ENCODE measurements around the gene ZNF487. TPM values are rescaled to one million over a fixed set of nuclear protein-coding genes. Genes with fewer than 3 reads are reported as not detected.

ZNF487 gene
- total RNA-seq, 1 experiment from 2014 or later = 7.6 TPM

GRCh38 chr10:43407148-43407575 is 29.7 kb upstream of the ZNF487 start:
- H3K9me3 ChIP-seq (ENCODE audit: control insufficient read depth, insufficient read depth, low read depth, low read length) = no peaks in the 10 kb centered on the region
- ATAC-seq (peak; percentile 13; the same call in 1 of the 2 replicates), DNase-seq (ENCODE audit: low read depth, low spot score) (no peak)
- peak overlapping the region; percentile 93 for H3K27ac ChIP-seq (ENCODE audit: low read length)
- intact Hi-C loops (cut with micrococcal nuclease; ENCODE audit: unreplicated experiment) (no loop called here), in situ Hi-C loops (cut with HindIII; ENCODE audit: low pct_unique_long_range_greater_than_20kb, low sequenced_read_pairs) (no loop called here)
- TF ChIP-seq SIN3A (IDR thresholded peaks at IDR 0.05; ENCODE audit: borderline replicate concordance, insufficient read depth, low read depth, low read length) = no peak
- TF ChIP-seq, protein P1, sequence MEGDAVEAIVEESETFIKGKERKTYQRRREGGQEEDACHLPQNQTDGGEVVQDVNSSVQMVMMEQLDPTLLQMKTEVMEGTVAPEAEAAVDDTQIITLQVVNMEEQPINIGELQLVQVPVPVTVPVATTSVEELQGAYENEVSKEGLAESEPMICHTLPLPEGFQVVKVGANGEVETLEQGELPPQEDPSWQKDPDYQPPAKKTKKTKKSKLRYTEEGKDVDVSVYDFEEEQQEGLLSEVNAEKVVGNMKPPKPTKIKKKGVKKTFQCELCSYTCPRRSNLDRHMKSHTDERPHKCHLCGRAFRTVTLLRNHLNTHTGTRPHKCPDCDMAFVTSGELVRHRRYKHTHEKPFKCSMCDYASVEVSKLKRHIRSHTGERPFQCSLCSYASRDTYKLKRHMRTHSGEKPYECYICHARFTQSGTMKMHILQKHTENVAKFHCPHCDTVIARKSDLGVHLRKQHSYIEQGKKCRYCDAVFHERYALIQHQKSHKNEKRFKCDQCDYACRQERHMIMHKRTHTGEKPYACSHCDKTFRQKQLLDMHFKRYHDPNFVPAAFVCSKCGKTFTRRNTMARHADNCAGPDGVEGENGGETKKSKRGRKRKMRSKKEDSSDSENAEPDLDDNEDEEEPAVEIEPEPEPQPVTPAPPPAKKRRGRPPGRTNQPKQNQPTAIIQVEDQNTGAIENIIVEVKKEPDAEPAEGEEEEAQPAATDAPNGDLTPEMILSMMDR (IDR thresholded peaks at IDR 0.05) = no peak
- TF ChIP-seq, protein P2, sequence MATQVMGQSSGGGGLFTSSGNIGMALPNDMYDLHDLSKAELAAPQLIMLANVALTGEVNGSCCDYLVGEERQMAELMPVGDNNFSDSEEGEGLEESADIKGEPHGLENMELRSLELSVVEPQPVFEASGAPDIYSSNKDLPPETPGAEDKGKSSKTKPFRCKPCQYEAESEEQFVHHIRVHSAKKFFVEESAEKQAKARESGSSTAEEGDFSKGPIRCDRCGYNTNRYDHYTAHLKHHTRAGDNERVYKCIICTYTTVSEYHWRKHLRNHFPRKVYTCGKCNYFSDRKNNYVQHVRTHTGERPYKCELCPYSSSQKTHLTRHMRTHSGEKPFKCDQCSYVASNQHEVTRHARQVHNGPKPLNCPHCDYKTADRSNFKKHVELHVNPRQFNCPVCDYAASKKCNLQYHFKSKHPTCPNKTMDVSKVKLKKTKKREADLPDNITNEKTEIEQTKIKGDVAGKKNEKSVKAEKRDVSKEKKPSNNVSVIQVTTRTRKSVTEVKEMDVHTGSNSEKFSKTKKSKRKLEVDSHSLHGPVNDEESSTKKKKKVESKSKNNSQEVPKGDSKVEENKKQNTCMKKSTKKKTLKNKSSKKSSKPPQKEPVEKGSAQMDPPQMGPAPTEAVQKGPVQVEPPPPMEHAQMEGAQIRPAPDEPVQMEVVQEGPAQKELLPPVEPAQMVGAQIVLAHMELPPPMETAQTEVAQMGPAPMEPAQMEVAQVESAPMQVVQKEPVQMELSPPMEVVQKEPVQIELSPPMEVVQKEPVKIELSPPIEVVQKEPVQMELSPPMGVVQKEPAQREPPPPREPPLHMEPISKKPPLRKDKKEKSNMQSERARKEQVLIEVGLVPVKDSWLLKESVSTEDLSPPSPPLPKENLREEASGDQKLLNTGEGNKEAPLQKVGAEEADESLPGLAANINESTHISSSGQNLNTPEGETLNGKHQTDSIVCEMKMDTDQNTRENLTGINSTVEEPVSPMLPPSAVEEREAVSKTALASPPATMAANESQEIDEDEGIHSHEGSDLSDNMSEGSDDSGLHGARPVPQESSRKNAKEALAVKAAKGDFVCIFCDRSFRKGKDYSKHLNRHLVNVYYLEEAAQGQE (IDR thresholded peaks at IDR 0.05; ENCODE audit: insufficient read depth in 1 of 2, low read depth in 2 of 2, low read length in 1 of 2) = no peak; a peak in 1 of 4 replicates
- no peak for TF ChIP-seq POLR2AphosphoS5 (IDR thresholded peaks at IDR 0.05; ENCODE audit: low read depth, low read length)
- TF ChIP-seq TCF7L2 (IDR thresholded peaks at IDR 0.05; ENCODE audit: low read depth, low read length) = no peak
- peaks cover 9% of the 10 kb centered on the region for H3K36me3 ChIP-seq (ENCODE audit: control insufficient read depth, insufficient read depth, low read length)
- BruUV-seq (replicated peaks) = no TSS peak
- ChIA-PET CTCF (no interaction called here), POLR2A (interaction anchor here (0.5 to 1.4 kb wide), 6 partner anchors 10 to 204 kb away, joined by 3 to 10 read pairs (median 5); partner anchors contain the start of gene ZNF487)
- peak overlapping the region; percentile 68 to 96 for H3K4me3 ChIP-seq (ENCODE audit: low read depth in 2 of 2, low read length in 2 of 2)
- no peaks in the 10 kb centered on the region for H3K27me3 ChIP-seq (ENCODE audit: control insufficient read depth, insufficient read depth, low read length)
- peaks cover 26% of the 10 kb centered on the region for H3K4me1 ChIP-seq (ENCODE audit: control insufficient read depth, insufficient read depth, low read length)

DNA sequence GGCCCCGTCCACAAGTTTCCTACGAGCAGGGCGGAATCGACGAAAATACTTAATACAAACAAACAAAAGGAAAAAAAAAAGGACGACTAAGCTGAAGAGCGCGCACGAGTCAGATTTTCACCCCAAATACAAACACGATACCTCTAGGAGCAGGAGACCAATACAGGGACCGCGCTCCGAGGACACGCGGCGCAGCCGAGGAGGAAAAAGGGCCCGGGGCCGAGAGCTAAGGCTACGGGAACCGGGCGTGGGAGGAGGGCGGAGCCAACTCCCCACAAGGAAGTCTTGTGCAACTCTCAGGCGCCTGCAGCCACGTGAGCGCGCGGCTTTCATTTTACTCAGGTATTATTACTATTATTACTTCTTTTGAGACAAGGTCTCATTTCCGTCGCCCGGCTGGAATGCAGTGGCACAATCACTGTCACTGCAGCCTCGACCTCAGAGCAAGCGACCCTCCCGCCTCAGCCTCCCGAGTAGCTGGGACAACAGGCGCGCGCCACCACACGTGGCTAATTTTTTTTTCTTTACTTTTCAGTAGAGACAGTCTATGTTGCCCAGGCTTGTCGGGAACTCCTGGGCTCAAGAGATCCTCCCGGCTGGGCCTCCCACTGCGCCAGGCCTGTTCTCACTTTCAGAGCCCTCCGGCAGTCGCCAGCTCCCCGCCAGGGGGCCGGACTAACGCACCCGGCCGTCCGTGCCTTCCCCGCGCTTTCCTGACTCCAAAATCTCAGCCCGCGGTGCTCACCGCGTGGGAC is 29.2 kb upstream of the ZNF487 start:
- DNase-seq (ENCODE audit: low read depth, low spot score) (peak; percentile 57), ATAC-seq (peak; percentile 65)
- no peaks in the 10 kb centered on the region for H3K9me3 ChIP-seq (ENCODE audit: control insufficient read depth, insufficient read depth, low read depth, low read length)
- CTCF ChIA-PET = no interaction called here
- intact Hi-C loops (cut with micrococcal nuclease; ENCODE audit: unreplicated experiment) = no loop called here
- in situ Hi-C loops (cut with HindIII; ENCODE audit: low pct_unique_long_range_greater_than_20kb, low sequenced_read_pairs) = no loop called here
- H3K27me3 ChIP-seq (ENCODE audit: control insufficient read depth, insufficient read depth, low read length) = no peaks in the 10 kb centered on the region
- POLR2A ChIA-PET = interaction anchor here (0.5 to 1.4 kb wide), 6 partner anchors 11 to 205 kb away, joined by 3 to 10 read pairs (median 5); partner anchors contain the start of gene ZNF487
- peak overlapping the region; percentile 93 for H3K27ac ChIP-seq (ENCODE audit: low read length)
- H3K36me3 ChIP-seq (ENCODE audit: control insufficient read depth, insufficient read depth, low read length) = peaks cover 9% of the 10 kb centered on the region
- H3K4me1 ChIP-seq (ENCODE audit: control insufficient read depth, insufficient read depth, low read length) = peaks cover 20% of the 10 kb centered on the region
- TSS peak; percentile 61 for BruUV-seq (replicated peaks)
- TF ChIP-seq, protein P2 (IDR thresholded peaks at IDR 0.05; ENCODE audit: insufficient read depth in 1 of 2, low read depth in 2 of 2, low read length in 1 of 2) = peak in 1 of 2 experiments; percentile 26; a peak in 1 of 4 replicates
- peak; percentile 97 for TF ChIP-seq POLR2AphosphoS5 (IDR thresholded peaks at IDR 0.05; ENCODE audit: low read depth, low read length)
- peak; percentile 76 for TF ChIP-seq TCF7L2 (IDR thresholded peaks at IDR 0.05; ENCODE audit: low read depth, low read length)
- TF ChIP-seq, protein P1 (IDR thresholded peaks at IDR 0.05) = no peak
- TF ChIP-seq SIN3A (IDR thresholded peaks at IDR 0.05; ENCODE audit: borderline replicate concordance, insufficient read depth, low read depth, low read length) = peak; percentile 97
- H3K4me3 ChIP-seq (ENCODE audit: low read depth in 2 of 2, low read length in 2 of 2) = peak overlapping the region; percentile 68 to 96

Measured in Panc1 (cell line).